ENCODE data around the gene CTNND2.

CTNND2 gene

GRCh38 chr5:11857391-11857790, 46.9 kb downstream of the CTNND2 start:
- H3K79me2 ChIP-seq (ENCODE audit: insufficient read depth, low read length): no peaks in the 10 kb centered on the region
- H3K4me1 ChIP-seq (ENCODE audit: insufficient read depth, low read length): no peaks in the 10 kb centered on the region
- no peak overlapping the region for H2AFZ ChIP-seq (ENCODE audit: low read depth, low read length)
- H3K36me3 ChIP-seq (ENCODE audit: insufficient read depth, low read length): no peaks in the 10 kb centered on the region
- H4K20me1 ChIP-seq (ENCODE audit: insufficient read depth, low read length): no peaks in the 10 kb centered on the region
- no peak overlapping the region for H3K9ac ChIP-seq (ENCODE audit: low read depth, low read length)
- no peaks in the 10 kb centered on the region for H3K9me3 ChIP-seq (ENCODE audit: insufficient read depth, low read length, severe bottlenecking)
- no peak for TF ChIP-seq EZH2 (IDR thresholded peaks at IDR 0.05; ENCODE audit: borderline replicate concordance, low read depth, low read length, severe bottlenecking)
- TF ChIP-seq CTCF (IDR thresholded peaks at IDR 0.05; ENCODE audit: borderline replicate concordance, extremely low read depth, low read length, poor library complexity, severe bottlenecking): no peak
- no peak overlapping the region for H3K4me3 ChIP-seq (ENCODE audit: low read depth in 1 of 2, low read length in 2 of 2)
- no peak overlapping the region for H3K27ac ChIP-seq (ENCODE audit: low read length)
- H3K4me2 ChIP-seq (ENCODE audit: insufficient read depth, low read length): no peak overlapping the region
- no peaks in the 10 kb centered on the region for H3K27me3 ChIP-seq (ENCODE audit: insufficient read depth, low read length, poor library complexity)
- ATAC-seq (ENCODE audit: insufficient read depth, low read depth) (no peak), DNase-seq (no peak)

DNA sequence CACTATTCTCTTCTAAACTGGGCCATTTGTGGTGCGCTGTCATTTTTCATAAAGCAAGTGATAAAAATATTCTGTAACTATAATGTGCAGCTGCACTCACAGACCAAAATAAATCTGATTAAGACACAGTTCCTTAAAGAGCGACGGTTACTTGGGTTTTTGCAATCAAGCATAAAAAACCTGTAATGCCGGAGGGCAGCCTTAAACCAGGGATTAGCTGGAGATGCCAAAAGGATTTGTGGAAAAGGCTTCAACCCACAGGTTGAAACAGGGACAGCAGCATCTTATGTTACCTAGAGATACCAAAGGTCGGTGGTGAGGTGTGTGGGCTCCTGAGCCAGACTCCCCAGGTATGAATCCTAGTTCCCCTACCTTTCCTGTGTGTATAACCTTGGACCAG, 49.3 kb downstream of the CTNND2 start:
- no peak for TF ChIP-seq CTCF (IDR thresholded peaks at IDR 0.05; ENCODE audit: borderline replicate concordance, extremely low read depth, low read length, poor library complexity, severe bottlenecking)
- no peak for TF ChIP-seq EZH2 (IDR thresholded peaks at IDR 0.05; ENCODE audit: borderline replicate concordance, low read depth, low read length, severe bottlenecking)
- H4K20me1 ChIP-seq (ENCODE audit: insufficient read depth, low read length): no peaks in the 10 kb centered on the region
- no peaks in the 10 kb centered on the region for H3K9me3 ChIP-seq (ENCODE audit: insufficient read depth, low read length, severe bottlenecking)
- no peak overlapping the region for H3K4me2 ChIP-seq (ENCODE audit: insufficient read depth, low read length)
- no peaks in the 10 kb centered on the region for H3K36me3 ChIP-seq (ENCODE audit: insufficient read depth, low read length)
- no peaks in the 10 kb centered on the region for H3K4me1 ChIP-seq (ENCODE audit: insufficient read depth, low read length)
- ATAC-seq (ENCODE audit: insufficient read depth, low read depth): no peak
- no peak overlapping the region for H3K9ac ChIP-seq (ENCODE audit: low read depth, low read length)
- DNase-seq: no peak
- H3K27me3 ChIP-seq (ENCODE audit: insufficient read depth, low read length, poor library complexity): no peaks in the 10 kb centered on the region
- H3K4me3 ChIP-seq (ENCODE audit: low read depth in 1 of 2, low read length in 2 of 2): no peak overlapping the region
- no peak overlapping the region for H3K27ac ChIP-seq (ENCODE audit: low read length)
- H2AFZ ChIP-seq (ENCODE audit: low read depth, low read length): no peak overlapping the region
- H3K79me2 ChIP-seq (ENCODE audit: insufficient read depth, low read length): no peaks in the 10 kb centered on the region

DNA sequence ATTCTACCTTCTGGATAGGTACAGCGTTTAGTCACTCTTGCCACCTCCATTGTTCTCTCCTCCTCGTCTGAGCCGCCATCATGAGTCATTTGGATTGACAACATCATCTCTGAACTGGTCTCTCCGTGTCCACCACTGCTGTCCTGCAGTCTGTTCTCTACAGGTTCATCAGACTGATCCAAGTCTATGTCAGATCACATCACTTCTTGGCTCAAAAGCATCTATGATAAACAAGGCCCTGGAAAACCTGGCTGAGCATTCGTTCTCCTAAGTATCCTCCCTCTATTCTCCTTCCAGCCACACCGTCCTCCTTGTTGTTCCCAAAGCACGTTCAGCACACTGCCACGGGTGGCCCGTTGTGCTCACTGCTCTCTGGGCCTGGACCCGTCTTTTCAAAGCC, 50.5 kb downstream of the CTNND2 start:
- Histone ChIP-seq H3K27me3 (ENCODE audit: insufficient read depth, low read length, poor library complexity) (no peaks in the 10 kb centered on the region), H3K4me3 (ENCODE audit: low read depth in 1 of 2, low read length in 2 of 2) (no peak overlapping the region), H3K9ac (ENCODE audit: low read depth, low read length) (no peak overlapping the region), H3K9me3 (ENCODE audit: insufficient read depth, low read length, severe bottlenecking) (no peaks in the 10 kb centered on the region), H3K4me2 (ENCODE audit: insufficient read depth, low read length) (no peak overlapping the region), H3K79me2 (ENCODE audit: insufficient read depth, low read length) (no peaks in the 10 kb centered on the region), H3K4me1 (ENCODE audit: insufficient read depth, low read length) (no peaks in the 10 kb centered on the region), H3K36me3 (ENCODE audit: insufficient read depth, low read length) (no peaks in the 10 kb centered on the region), H2AFZ (ENCODE audit: low read depth, low read length) (no peak overlapping the region), H3K27ac (ENCODE audit: low read length) (no peak overlapping the region), H4K20me1 (ENCODE audit: insufficient read depth, low read length) (no peaks in the 10 kb centered on the region)
- DNase-seq (no peak), ATAC-seq (ENCODE audit: insufficient read depth, low read depth) (no peak)
- TF ChIP-seq CTCF (IDR thresholded peaks at IDR 0.05; ENCODE audit: borderline replicate concordance, extremely low read depth, low read length, poor library complexity, severe bottlenecking): no peak

- DNase-seq (no peak), ATAC-seq (ENCODE audit: insufficient read depth, low read depth) (no peak)
- no peak overlapping the region for H2AFZ ChIP-seq (ENCODE audit: low read depth, low read length)
- H3K27ac ChIP-seq (ENCODE audit: low read length): no peak overlapping the region
- no peaks in the 10 kb centered on the region for H3K36me3 ChIP-seq (ENCODE audit: insufficient read depth, low read length)
- no peak overlapping the region for H3K9ac ChIP-seq (ENCODE audit: low read depth, low read length)
- H3K4me2 ChIP-seq (ENCODE audit: insufficient read depth, low read length): no peak overlapping the region
- TF ChIP-seq CTCF (IDR thresholded peaks at IDR 0.05; ENCODE audit: borderline replicate concordance, extremely low read depth, low read length, poor library complexity, severe bottlenecking): no peak
- TF ChIP-seq EZH2 (IDR thresholded peaks at IDR 0.05; ENCODE audit: borderline replicate concordance, low read depth, low read length, severe bottlenecking): no peak
- H3K79me2 ChIP-seq (ENCODE audit: insufficient read depth, low read length): no peaks in the 10 kb centered on the region
- no peaks in the 10 kb centered on the region for H4K20me1 ChIP-seq (ENCODE audit: insufficient read depth, low read length)
- H3K4me1 ChIP-seq (ENCODE audit: insufficient read depth, low read length): no peaks in the 10 kb centered on the region
- H3K4me3 ChIP-seq (ENCODE audit: low read depth in 1 of 2, low read length in 2 of 2): no peak overlapping the region
- no peaks in the 10 kb centered on the region for H3K9me3 ChIP-seq (ENCODE audit: insufficient read depth, low read length, severe bottlenecking)
- H3K27me3 ChIP-seq (ENCODE audit: insufficient read depth, low read length, poor library complexity): no peaks in the 10 kb centered on the region
Measured at GRCh38 chr5:11853140-11853539, 51.1 kb downstream of the CTNND2 start.

Measured in DND-41 (cell line).